Breast epithelium (tissue), 4 donors: Measurements from ENCODE around the gene RPGR. TPM values are rescaled to one million over a fixed set of nuclear protein-coding genes. Genes with fewer than 3 reads are reported as not detected.

Experiments
- DNase-seq, 2 donors: peaks; one replicate each; pipeline ENCODE4 v3.0.0-alpha.2; 2019; ENCODE audit warnings: low spot score in 2 of 2
- H3K27ac ChIP-seq, 2 donors: fragments of 200-600 bp; sonication (generic) in 1 of 2; one replicate each; pipeline ENCODE4 v1.5.1; 2016 to 2019; ENCODE audit warnings: mild to moderate bottlenecking in 1 of 2
- H3K27me3 ChIP-seq, 2 donors: fragments of 200-600 bp; sonication (generic) in 1 of 2; one replicate each; pipeline versions ENCODE4 v1.5.1 to v1.6.0; 2017 to 2019; ENCODE audit warnings: control low read depth in 1 of 2, mild to moderate bottlenecking in 1 of 2
- H3K36me3 ChIP-seq: fragments of 200-600 bp; one replicate; pipeline ENCODE4 v1.5.1; 2019
- H3K4me1 ChIP-seq, 2 donors: fragments of 200-600 bp; sonication (generic); one replicate each; pipeline ENCODE4 v1.5.1; 2016 to 2019; ENCODE audit warnings: control low read depth in 1 of 2
- H3K4me3 ChIP-seq, 3 donors: fragments of 200-600 bp; sonication (generic); 1 replicate in 2 of 3; 2 replicates in 1 of 3; pipeline ENCODE4 v1.5.1; 2016 to 2019; ENCODE audit warnings: mild to moderate bottlenecking in 3 of 3, moderate library complexity in 2 of 3
- H3K9me3 ChIP-seq, 2 donors: fragments of 200-600 bp; sonication (generic) in 1 of 2; one replicate each; pipeline ENCODE4 v1.5.1; 2016 to 2019; ENCODE audit warnings: control low read depth in 1 of 2
- CTCF ChIP-seq, 3 donors: fragments of 450-650 bp; IDR thresholded peaks; one replicate each; pipeline ENCODE4 v1.5.1; 2016 to 2017; ENCODE audit warnings: antibody characterized with exemption in 3 of 3, mild to moderate bottlenecking in 3 of 3, moderate library complexity in 3 of 3
- POLR2A ChIP-seq: fragments of 450-650 bp; IDR thresholded peaks from one replicate; pipeline ENCODE4 v1.6.1; 2016; ENCODE audit warnings: antibody characterized with exemption, mild to moderate bottlenecking, moderate library complexity
- POLR2AphosphoS5 ChIP-seq, 3 donors: sonication (generic); formaldehyde crosslinking; IDR thresholded peaks; one replicate each; pipeline ENCODE4 v1.6.1; 2017; ENCODE audit warnings: antibody characterized with exemption in 3 of 3
- intact Hi-C: fragments of 100-400 bp; cut with DNase I; formaldehyde crosslinking; loops from one replicate; pipeline ENCODE4 v1.15.1; 2023; ENCODE audit warnings: low total_unique reads
- total RNA-seq, 3 donors: library from RNA; depleted of rRNA; stranded (reverse); fragments of >200 nt; gene quantifications; one replicate each; pipeline ENCODE4 v1.1.0, GENCODE V29; 2016

Gene RPGR
- total RNA-seq, 3 donors from 2014 or later = 33.1 to 40.3 (median 38.6) TPM

DNA sequence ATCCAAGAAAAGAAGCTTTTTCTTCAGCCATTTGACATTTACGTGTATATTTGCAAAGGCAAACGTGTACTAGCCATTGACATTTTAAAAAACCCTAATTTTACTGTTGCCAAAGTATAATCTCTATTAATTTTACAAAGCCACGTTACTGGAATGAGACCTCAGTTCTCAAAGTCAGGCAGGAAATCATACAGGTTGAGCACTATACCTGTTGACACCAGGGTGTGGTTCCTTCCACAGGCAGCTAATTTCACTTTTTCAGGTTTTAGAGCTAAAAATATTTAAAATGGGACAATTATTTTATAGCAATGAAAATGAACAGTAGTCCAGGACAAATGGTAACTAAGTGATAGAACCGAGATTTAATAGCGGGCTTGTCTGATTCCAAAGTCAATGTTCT lies 6.5 kb downstream of the RPGR start:
- Histone ChIP-seq H3K27ac (no peak overlapping the region), H3K9me3 (no peaks in the 10 kb centered on the region), H3K36me3 (no peaks in the 10 kb centered on the region), H3K4me3 (no peak overlapping the region), H3K4me1 (no peaks in the 10 kb centered on the region), H3K27me3 (peaks cover 0 to 10% of the 10 kb centered on the region in 2 donors)
- intact Hi-C loops = no loop called here
- no peak for DNase-seq
- TF ChIP-seq POLR2AphosphoS5 (IDR thresholded peaks at IDR 0.05) (no peak), CTCF (IDR thresholded peaks at IDR 0.05) (no peak), POLR2A (no peak)

DNA sequence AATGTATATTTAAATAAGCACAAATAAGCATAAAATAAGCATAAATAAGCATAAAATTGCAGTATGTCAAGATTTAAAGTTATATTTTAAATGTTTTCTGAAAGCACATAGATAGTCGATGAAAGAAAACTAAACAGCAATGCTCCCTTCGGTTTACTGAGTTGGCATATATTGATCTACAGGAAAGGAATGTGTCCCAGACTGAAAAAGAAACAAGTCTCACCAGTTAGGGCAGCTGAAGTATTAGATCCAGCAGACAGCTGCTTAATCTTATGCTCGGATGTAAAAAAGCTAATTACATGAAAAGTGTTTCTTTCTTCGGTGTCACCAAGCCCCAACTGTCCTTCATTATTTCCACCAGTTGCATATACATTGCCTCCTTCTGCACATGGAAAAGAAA lies 8.7 kb downstream of the RPGR start:
- H3K36me3 ChIP-seq = no peaks in the 10 kb centered on the region
- H3K4me3 ChIP-seq = no peak overlapping the region
- peaks cover 0 to 5% of the 10 kb centered on the region in 2 donors for H3K27me3 ChIP-seq
- no peak overlapping the region for H3K27ac ChIP-seq
- no peak for DNase-seq
- intact Hi-C loops = no loop called here
- no peaks in the 10 kb centered on the region for H3K9me3 ChIP-seq
- TF ChIP-seq POLR2A = no peak
- TF ChIP-seq POLR2AphosphoS5 (IDR thresholded peaks at IDR 0.05) = no peak
- no peak for TF ChIP-seq CTCF (IDR thresholded peaks at IDR 0.05)
- H3K4me1 ChIP-seq = no peaks in the 10 kb centered on the region

- TF ChIP-seq POLR2A (no peak), CTCF (IDR thresholded peaks at IDR 0.05) (no peak), POLR2AphosphoS5 (IDR thresholded peaks at IDR 0.05) (no peak)
- DNase-seq = no peak
- Histone ChIP-seq H3K4me1 (no peaks in the 10 kb centered on the region), H3K27me3 (peaks cover 0 to 5% of the 10 kb centered on the region in 2 donors), H3K27ac (no peak overlapping the region), H3K9me3 (no peaks in the 10 kb centered on the region), H3K4me3 (no peak overlapping the region), H3K36me3 (no peaks in the 10 kb centered on the region)
- intact Hi-C loops = no loop called here
Measured at GRCh38 chrX:38318196-38318595, 9.1 kb downstream of the RPGR start.

GRCh38 chrX:38315186-38315585 lies 12.1 kb downstream of the RPGR start:
- Histone ChIP-seq H3K4me3 (no peak overlapping the region), H3K9me3 (no peaks in the 10 kb centered on the region), H3K36me3 (no peaks in the 10 kb centered on the region), H3K27ac (no peak overlapping the region), H3K27me3 (peaks cover 0 to 4% of the 10 kb centered on the region in 2 donors), H3K4me1 (no peaks in the 10 kb centered on the region)
- intact Hi-C loops = no loop called here
- no peak for TF ChIP-seq POLR2AphosphoS5 (IDR thresholded peaks at IDR 0.05)
- no peak for TF ChIP-seq CTCF (IDR thresholded peaks at IDR 0.05)
- TF ChIP-seq POLR2A = no peak
- DNase-seq = no peak

DNA sequence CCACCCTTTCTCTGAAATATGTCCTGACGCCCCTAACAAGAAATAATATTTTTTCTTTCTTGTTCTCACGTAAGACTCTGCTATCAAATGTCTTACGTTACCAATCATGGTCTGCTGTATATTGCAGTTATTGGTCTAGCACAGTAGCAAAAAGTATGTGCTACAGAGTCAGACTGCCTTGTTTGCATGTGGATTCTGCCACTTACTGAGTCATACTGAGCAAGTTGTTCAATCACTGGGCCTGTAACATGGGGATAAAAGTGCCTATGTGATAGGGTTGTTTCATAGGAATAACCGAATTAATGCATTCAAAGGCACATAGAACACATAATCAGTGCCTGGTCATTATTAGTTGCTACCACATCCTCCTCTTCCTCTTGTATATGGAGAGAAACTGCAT lies 14.1 kb downstream of the RPGR start:
- Histone ChIP-seq H3K9me3 (no peaks in the 10 kb centered on the region), H3K27me3 (peaks cover 0 to 4% of the 10 kb centered on the region in 2 donors), H3K4me1 (no peaks in the 10 kb centered on the region), H3K27ac (no peak overlapping the region), H3K36me3 (no peaks in the 10 kb centered on the region), H3K4me3 (no peak overlapping the region)
- TF ChIP-seq POLR2AphosphoS5 (IDR thresholded peaks at IDR 0.05) (no peak), POLR2A (no peak), CTCF (IDR thresholded peaks at IDR 0.05) (no peak)
- intact Hi-C loops = no loop called here
- no peak for DNase-seq
